HG03558 (cell line): ENCODE results near the gene MAFF.

ENCODE experiments used
- ATAC-seq: cut with Tn5 transposase; IDR thresholded peaks from one replicate; pipeline ENCODE4 v1.9.1; 2021; ENCODE audit warnings: moderate number of reproducible peaks; ENCODE audit not compliant: unreplicated experiment; ENCODE audit errors: extremely low read depth

The MAFF gene

GRCh38 chr22:38244106-38244505 lies 42.3 kb downstream of the MAFF start:
- ATAC-seq = no peak

GRCh38 chr22:38246046-38246658 lies 44.4 kb downstream of the MAFF start:
- no peak for ATAC-seq

GRCh38 chr22:38246692-38247091 lies 44.9 kb downstream of the MAFF start:
- ATAC-seq = no peak

GRCh38 chr22:38247713-38248112 lies 45.9 kb downstream of the MAFF start:
- no peak for ATAC-seq

- no peak for ATAC-seq
Observed at GRCh38 chr22:38248280-38248679, 46.5 kb downstream of the MAFF start.

- no peak for ATAC-seq
Observed at GRCh38 chr22:38249301-38249700, 47.5 kb downstream of the MAFF start.

GRCh38 chr22:38249803-38250642 lies 48.2 kb downstream of the MAFF start:
- ATAC-seq = no peak

GRCh38 chr22:38250643-38251340 lies 49.0 kb downstream of the MAFF start:
- no peak for ATAC-seq

- no peak for ATAC-seq
Observed at GRCh38 chr22:38251341-38251692, 49.5 kb downstream of the MAFF start.

GRCh38 chr22:38255697-38256096 lies 53.9 kb downstream of the MAFF start:
- no peak for ATAC-seq

- no peak for ATAC-seq
Observed at GRCh38 chr22:38257181-38257580, 55.4 kb downstream of the MAFF start.

- ATAC-seq = no peak
Observed at GRCh38 chr22:38257650-38258250, 56.0 kb downstream of the MAFF start.

- no peak for ATAC-seq
Observed at GRCh38 chr22:38258895-38259294, 57.1 kb downstream of the MAFF start.

- ATAC-seq = no peak
Observed at GRCh38 chr22:38259370-38259769, 57.6 kb downstream of the MAFF start.

GRCh38 chr22:38260761-38261681 lies 59.2 kb downstream of the MAFF start:
- no peak for ATAC-seq

GRCh38 chr22:38262051-38262795 lies 60.4 kb downstream of the MAFF start:
- ATAC-seq = no peak

- ATAC-seq = no peak
Observed at GRCh38 chr22:38264322-38264843, 62.6 kb downstream of the MAFF start.
